Uterus (tissue), 2 donors: ENCODE results near the gene UBASH3A.

Source experiments
- CTCF ChIP-seq, 4 experiments: fragments of 200-600 bp in 2 of 4; fragments of 450-650 bp in 2 of 4; sonication (generic) in 2 of 4; IDR thresholded peaks; one replicate each; pipeline ENCODE4 v1.5.1; 2016 to 2019; ENCODE audit warnings: antibody characterized with exemption in 4 of 4, mild to moderate bottlenecking in 2 of 4, moderate library complexity in 1 of 4
- POLR2A ChIP-seq, 2 donors: fragments of 450-650 bp; IDR thresholded peaks; one replicate each; pipeline ENCODE4 v1.6.1; 2016; ENCODE audit warnings: antibody characterized with exemption in 2 of 2, mild to moderate bottlenecking in 1 of 2, moderate library complexity in 1 of 2

GRCh38 chr21:42489006-42489563 is 85.4 kb downstream of the UBASH3A start:
- TF ChIP-seq CTCF (IDR thresholded peaks at IDR 0.05): no peak
- no peak for TF ChIP-seq POLR2A (IDR thresholded peaks at IDR 0.05)
